Measurements from ENCODE around the gene AMIGO3.

GRCh38 chr3:49745986-49746385, 26.5 kb upstream of the AMIGO3 start:
- TF ChIP-seq, protein P1, sequence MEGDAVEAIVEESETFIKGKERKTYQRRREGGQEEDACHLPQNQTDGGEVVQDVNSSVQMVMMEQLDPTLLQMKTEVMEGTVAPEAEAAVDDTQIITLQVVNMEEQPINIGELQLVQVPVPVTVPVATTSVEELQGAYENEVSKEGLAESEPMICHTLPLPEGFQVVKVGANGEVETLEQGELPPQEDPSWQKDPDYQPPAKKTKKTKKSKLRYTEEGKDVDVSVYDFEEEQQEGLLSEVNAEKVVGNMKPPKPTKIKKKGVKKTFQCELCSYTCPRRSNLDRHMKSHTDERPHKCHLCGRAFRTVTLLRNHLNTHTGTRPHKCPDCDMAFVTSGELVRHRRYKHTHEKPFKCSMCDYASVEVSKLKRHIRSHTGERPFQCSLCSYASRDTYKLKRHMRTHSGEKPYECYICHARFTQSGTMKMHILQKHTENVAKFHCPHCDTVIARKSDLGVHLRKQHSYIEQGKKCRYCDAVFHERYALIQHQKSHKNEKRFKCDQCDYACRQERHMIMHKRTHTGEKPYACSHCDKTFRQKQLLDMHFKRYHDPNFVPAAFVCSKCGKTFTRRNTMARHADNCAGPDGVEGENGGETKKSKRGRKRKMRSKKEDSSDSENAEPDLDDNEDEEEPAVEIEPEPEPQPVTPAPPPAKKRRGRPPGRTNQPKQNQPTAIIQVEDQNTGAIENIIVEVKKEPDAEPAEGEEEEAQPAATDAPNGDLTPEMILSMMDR (conservative IDR thresholded peaks at IDR 0.05) = no peak
- TF ChIP-seq EZH2 (IDR thresholded peaks at IDR 0.05; ENCODE audit: low read depth) = no peak
